Progenitor cell of endocrine pancreas (in vitro differentiated cells): ENCODE measurements around the gene ENTPD6. TPM values are rescaled to one million over a fixed set of nuclear protein-coding genes. Genes with fewer than 3 reads are reported as not detected.

Experiments used
- DNase-seq: peaks from one replicate; pipeline ENCODE4 v3.0.0; 2021; ENCODE audit warnings: low spot score; ENCODE audit not compliant: unreplicated experiment
- H3K27ac Mint-ChIP-seq: 2 replicates; pipeline ENCODE4 v1.8.0; 2021; ENCODE audit warnings: mild to moderate bottlenecking, moderate library complexity, mixed read lengths
- H3K27me3 Mint-ChIP-seq: 2 replicates; pipeline ENCODE4 v1.8.0; 2021; ENCODE audit warnings: mixed read lengths
- H3K36me3 Mint-ChIP-seq: 2 replicates; pipeline ENCODE4 v1.8.0; 2022; ENCODE audit warnings: mixed read lengths; ENCODE audit not compliant: insufficient read depth
- H3K4me1 Mint-ChIP-seq: 2 replicates; pipeline ENCODE4 v1.8.0; 2021; ENCODE audit warnings: low read depth, mixed read lengths
- H3K4me3 Mint-ChIP-seq: 2 replicates; pipeline ENCODE4 v1.8.0; 2021; ENCODE audit warnings: low read depth, mild to moderate bottlenecking, moderate library complexity, mixed read lengths
- H3K9me3 Mint-ChIP-seq: 2 replicates; pipeline ENCODE4 v1.8.0; 2021; ENCODE audit warnings: low read depth, mixed read lengths
- total RNA-seq: library from RNA; stranded (reverse); gene quantifications from 2 replicates; pipeline ENCODE4 v1.2.1, GENCODE V29; 2021
- TF ChIP-seq, protein P1 (sequence below): fragments of 200-600 bp; sonication (generic); IDR thresholded peaks from one replicate; pipeline ENCODE4 v1.5.0; 2021; ENCODE audit warnings: antibody characterized with exemption, mild to moderate bottlenecking; ENCODE audit not compliant: unreplicated experiment

ENTPD6 gene
- total RNA-seq, 1 donor from 2014 or later: 85.1 TPM

DNA sequence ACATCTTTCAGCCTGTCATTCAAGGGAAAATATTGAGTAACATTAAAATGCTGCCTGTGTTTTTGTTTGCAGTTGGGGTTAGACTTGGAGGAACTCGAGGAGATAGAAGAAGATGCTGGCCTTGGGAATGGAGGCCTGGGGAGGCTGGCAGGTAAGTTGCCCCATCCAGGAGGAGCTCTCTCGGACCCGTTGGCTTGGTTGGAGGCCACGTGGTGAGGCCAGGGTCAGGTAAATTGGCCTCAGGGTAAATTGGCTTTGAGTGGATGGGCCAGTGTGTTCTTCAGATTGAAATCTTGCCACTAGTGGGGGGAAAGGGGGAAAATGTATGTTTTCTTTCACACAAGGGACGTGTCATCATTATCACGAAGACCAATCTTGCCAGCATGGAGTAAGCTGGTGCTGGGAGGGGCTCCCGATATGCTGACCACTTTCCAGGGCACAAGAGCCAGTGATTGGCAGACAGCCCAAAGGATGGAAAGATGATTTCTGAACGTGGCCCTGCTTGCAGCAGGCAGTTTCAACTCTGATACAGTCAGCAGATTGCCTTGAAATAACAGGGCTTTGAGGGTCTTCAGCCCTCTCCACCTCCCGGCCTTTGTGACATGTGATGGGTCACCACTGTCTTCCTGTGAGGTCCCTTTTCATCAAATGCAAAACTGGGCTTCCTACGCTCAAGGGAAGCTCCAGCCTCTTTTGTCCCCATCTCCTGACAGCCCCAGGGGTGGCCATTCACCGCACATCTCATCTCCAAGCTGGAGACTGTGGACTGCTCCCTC, 73.7 kb downstream of the ENTPD6 start:
- TF ChIP-seq, protein P1, sequence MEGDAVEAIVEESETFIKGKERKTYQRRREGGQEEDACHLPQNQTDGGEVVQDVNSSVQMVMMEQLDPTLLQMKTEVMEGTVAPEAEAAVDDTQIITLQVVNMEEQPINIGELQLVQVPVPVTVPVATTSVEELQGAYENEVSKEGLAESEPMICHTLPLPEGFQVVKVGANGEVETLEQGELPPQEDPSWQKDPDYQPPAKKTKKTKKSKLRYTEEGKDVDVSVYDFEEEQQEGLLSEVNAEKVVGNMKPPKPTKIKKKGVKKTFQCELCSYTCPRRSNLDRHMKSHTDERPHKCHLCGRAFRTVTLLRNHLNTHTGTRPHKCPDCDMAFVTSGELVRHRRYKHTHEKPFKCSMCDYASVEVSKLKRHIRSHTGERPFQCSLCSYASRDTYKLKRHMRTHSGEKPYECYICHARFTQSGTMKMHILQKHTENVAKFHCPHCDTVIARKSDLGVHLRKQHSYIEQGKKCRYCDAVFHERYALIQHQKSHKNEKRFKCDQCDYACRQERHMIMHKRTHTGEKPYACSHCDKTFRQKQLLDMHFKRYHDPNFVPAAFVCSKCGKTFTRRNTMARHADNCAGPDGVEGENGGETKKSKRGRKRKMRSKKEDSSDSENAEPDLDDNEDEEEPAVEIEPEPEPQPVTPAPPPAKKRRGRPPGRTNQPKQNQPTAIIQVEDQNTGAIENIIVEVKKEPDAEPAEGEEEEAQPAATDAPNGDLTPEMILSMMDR: no peak
- no peak overlapping the region for H3K4me3 Mint-ChIP-seq
- H3K27me3 Mint-ChIP-seq: no peaks in the 10 kb centered on the region
- DNase-seq: no peak
- H3K4me1 Mint-ChIP-seq: no peaks in the 10 kb centered on the region
- peaks cover 18% of the 10 kb centered on the region for H3K36me3 Mint-ChIP-seq
- peaks cover under 1% of the 10 kb centered on the region for H3K9me3 Mint-ChIP-seq
- H3K27ac Mint-ChIP-seq: no peak overlapping the region

DNA sequence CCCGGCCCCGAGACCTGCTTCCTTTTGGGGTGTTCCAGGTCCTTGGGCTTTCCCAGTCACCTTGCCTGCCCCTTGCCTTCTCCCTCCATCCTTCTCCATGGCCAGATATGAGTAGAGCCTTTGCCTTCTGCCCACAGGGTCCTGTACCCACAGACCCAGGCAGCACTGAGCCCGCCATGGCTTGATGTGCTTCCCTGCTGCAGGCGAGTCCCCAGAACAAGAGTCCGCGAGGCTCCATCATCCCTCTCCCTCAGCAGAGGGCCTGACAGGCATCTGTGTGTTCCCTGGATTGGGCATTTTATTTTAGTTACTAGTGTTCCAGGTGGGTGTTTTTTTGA, 74.3 kb downstream of the ENTPD6 start:
- Mint-ChIP-seq H3K27me3 (no peaks in the 10 kb centered on the region), H3K4me3 (no peak overlapping the region), H3K36me3 (peaks cover 15% of the 10 kb centered on the region), H3K27ac (no peak overlapping the region), H3K9me3 (no peaks in the 10 kb centered on the region), H3K4me1 (no peaks in the 10 kb centered on the region)
- TF ChIP-seq, protein P1: no peak
- DNase-seq: no peak

DNA sequence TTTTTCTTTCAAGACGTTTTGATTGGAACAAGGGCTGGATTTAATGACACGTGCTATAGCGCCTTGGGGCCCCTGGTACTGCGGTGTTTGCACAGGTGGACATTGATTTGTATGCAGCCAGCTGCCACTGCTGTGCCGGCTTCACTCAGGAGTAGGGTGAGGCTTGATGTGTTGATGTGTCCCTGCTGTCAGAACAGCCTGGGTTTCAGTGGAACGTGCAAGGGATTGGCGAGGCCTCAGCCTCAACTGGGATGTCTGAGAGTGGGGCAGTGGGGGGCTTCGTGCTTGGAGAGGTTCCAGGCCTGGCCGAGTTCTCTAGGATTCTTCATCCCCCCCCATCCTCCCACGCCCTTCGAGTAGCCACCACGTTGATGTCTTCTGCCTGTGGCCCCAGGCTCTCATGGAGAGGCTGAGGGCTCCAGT, 75.3 kb downstream of the ENTPD6 start:
- Mint-ChIP-seq H3K4me3 (no peak overlapping the region), H3K9me3 (no peaks in the 10 kb centered on the region), H3K27ac (no peak overlapping the region), H3K4me1 (no peaks in the 10 kb centered on the region), H3K27me3 (no peaks in the 10 kb centered on the region), H3K36me3 (peaks cover 17% of the 10 kb centered on the region)
- no peak for DNase-seq
- TF ChIP-seq, protein P1: no peak

DNA sequence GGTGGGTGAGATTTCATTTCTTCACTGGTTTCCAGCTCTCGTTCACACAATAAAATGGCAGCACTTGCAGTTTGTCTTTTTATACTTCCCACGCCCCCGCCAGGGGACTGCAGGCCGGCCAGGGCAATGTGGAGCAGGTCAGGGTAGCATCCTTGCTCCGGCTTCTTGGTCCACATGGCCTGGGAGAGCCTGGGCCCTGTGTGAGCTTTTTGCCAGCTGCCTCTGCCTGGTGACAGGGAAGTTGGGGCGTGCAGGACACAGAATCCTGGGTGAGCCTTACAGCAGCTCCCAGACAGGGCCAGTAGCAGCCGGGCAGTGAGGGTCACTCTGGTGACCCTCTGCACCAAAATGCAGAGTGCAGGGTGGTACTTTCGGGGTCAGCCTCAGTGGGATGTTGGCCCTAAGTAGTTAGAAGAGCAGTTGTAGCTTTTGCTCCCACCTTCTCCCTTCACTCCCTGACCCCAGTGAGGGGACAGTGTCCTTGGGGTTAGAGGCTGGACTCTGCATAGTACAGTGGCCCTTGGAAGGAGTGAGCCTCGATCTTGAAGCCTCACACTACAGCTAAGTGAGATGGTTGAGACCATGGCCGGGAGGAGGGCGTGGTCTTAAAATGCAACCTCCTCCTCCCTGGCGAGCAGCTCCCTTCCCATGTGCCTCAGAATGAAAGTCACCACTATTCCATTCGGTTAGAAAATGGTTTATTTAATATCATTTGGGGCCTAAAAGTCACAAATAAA, 76.1 kb downstream of the ENTPD6 start:
- no peaks in the 10 kb centered on the region for H3K9me3 Mint-ChIP-seq
- no peaks in the 10 kb centered on the region for H3K4me1 Mint-ChIP-seq
- no peak overlapping the region for H3K4me3 Mint-ChIP-seq
- TF ChIP-seq, protein P1: no peak
- DNase-seq: no peak
- H3K36me3 Mint-ChIP-seq: peaks cover 17% of the 10 kb centered on the region
- no peak overlapping the region for H3K27ac Mint-ChIP-seq
- no peaks in the 10 kb centered on the region for H3K27me3 Mint-ChIP-seq

DNA sequence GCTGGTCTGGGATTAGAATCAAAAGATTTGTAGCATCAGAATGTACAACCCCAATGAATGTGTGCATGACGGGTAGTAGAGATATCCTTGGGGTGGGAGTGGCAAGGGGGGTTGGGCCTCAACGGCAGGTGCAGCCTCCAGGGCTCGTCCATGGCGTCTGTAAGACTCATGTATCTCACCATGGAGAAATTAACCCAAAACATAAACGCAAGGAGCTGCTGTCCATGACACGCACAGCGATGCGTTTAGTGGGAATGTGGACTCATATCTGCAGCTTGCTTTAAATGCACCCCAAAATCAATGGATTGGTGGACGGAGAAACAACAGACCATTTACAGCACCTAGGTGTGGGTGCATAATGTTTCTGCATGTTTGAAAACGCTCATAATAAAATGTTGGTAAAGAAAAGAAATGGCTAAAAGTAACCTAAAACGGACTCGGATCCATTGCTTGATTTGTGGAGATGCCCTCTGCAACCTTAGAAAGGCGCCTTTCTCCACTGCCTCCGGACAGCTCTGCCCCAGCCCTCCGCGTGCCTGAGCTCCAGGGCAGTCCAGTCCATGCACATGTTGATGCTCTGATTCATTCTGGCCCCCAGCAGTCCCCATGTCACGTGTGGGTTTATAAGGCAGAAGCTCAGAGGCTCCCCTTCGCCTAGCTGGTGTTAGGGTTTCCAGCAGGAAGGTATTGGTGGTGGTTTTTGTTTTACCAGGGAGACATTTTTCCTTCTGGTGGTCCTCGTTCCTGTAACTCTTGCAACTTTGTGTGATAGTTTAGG, 76.9 kb downstream of the ENTPD6 start:
- Mint-ChIP-seq H3K4me3 (no peak overlapping the region), H3K27ac (no peak overlapping the region), H3K27me3 (no peaks in the 10 kb centered on the region), H3K4me1 (no peaks in the 10 kb centered on the region), H3K36me3 (peaks cover 20% of the 10 kb centered on the region), H3K9me3 (no peaks in the 10 kb centered on the region)
- TF ChIP-seq, protein P1: no peak
- no peak for DNase-seq
